ENCODE data around the gene CDC123. TPM values are rescaled to one million over a fixed set of nuclear protein-coding genes. Genes with fewer than 3 reads are reported as not detected.
A peak's percentile ranks its signal among the peaks of the same experiment; 100 is the strongest.

The CDC123 gene
- total RNA-seq, 2 donors from 2014 or later = 48.5 to 52.7 TPM

- no peak for DNase-seq (ENCODE audit: low spot score)
- intact Hi-C loops (cut with DNase I) = no loop called here
These were observed 8.6 kb upstream of the CDC123 start for GRCh38 chr10:12187321-12187905.

GRCh38 chr10:12188656-12189055, 7.3 kb upstream of the CDC123 start:
- intact Hi-C loops (cut with DNase I) = no loop called here
- DNase-seq (ENCODE audit: low spot score) = no peak

GRCh38 chr10:12189426-12189825, 6.6 kb upstream of the CDC123 start:
- intact Hi-C loops (cut with DNase I) = no loop called here
- no peak for DNase-seq (ENCODE audit: low spot score)

GRCh38 chr10:12191715-12192114, 4.3 kb upstream of the CDC123 start:
- intact Hi-C loops (cut with DNase I) = no loop called here
- no peak for DNase-seq (ENCODE audit: low spot score)

- intact Hi-C loops (cut with DNase I) = no loop called here
- no peak for DNase-seq (ENCODE audit: low spot score)
These were observed 2.8 kb upstream of the CDC123 start for GRCh38 chr10:12193193-12193592.

- peak; percentile 84 for DNase-seq (ENCODE audit: low spot score)
- intact Hi-C loops (cut with DNase I) = no loop called here
These were observed 1.2 kb upstream of the CDC123 start for GRCh38 chr10:12194752-12195271.

- no peak for DNase-seq (ENCODE audit: low spot score)
- intact Hi-C loops (cut with DNase I) = no loop called here
These were observed 746 bp upstream of the CDC123 start for GRCh38 chr10:12195281-12195602.

GRCh38 chr10:12196531-12197211, 683 bp downstream of the CDC123 start:
- intact Hi-C loops (cut with DNase I) = no loop called here
- DNase-seq (ENCODE audit: low spot score) = no peak

- no peak for DNase-seq (ENCODE audit: low spot score)
- intact Hi-C loops (cut with DNase I) = no loop called here
These were observed 2.2 kb downstream of the CDC123 start for GRCh38 chr10:12198156-12198555.

- DNase-seq (ENCODE audit: low spot score) = no peak
- intact Hi-C loops (cut with DNase I) = no loop called here
These were observed 4.9 kb downstream of the CDC123 start for GRCh38 chr10:12200850-12201249.

GRCh38 chr10:12201543-12201942, 5.6 kb downstream of the CDC123 start:
- intact Hi-C loops (cut with DNase I) = no loop called here
- DNase-seq (ENCODE audit: low spot score) = no peak

- intact Hi-C loops (cut with DNase I) = no loop called here
- no peak for DNase-seq (ENCODE audit: low spot score)
These were observed 6.2 kb downstream of the CDC123 start for GRCh38 chr10:12202226-12202625.

GRCh38 chr10:12205082-12205481, 9.1 kb downstream of the CDC123 start:
- DNase-seq (ENCODE audit: low spot score) = no peak
- intact Hi-C loops (cut with DNase I) = no loop called here

- intact Hi-C loops (cut with DNase I) = no loop called here
- no peak for DNase-seq (ENCODE audit: low spot score)
These were observed 11.1 kb downstream of the CDC123 start for GRCh38 chr10:12207114-12207513.

GRCh38 chr10:12208460-12208859, 12.5 kb downstream of the CDC123 start:
- no peak for DNase-seq (ENCODE audit: low spot score)
- intact Hi-C loops (cut with DNase I) = no loop called here

GRCh38 chr10:12212454-12212853, 16.5 kb downstream of the CDC123 start:
- intact Hi-C loops (cut with DNase I) = no loop called here
- no peak for DNase-seq (ENCODE audit: low spot score)

- DNase-seq (ENCODE audit: low spot score) = no peak
- intact Hi-C loops (cut with DNase I) = no loop called here
These were observed 17.6 kb downstream of the CDC123 start for GRCh38 chr10:12213621-12214020.

GRCh38 chr10:12214093-12214492, 18.1 kb downstream of the CDC123 start:
- DNase-seq (ENCODE audit: low spot score) = no peak
- intact Hi-C loops (cut with DNase I) = no loop called here

GRCh38 chr10:12214763-12215218, 18.8 kb downstream of the CDC123 start:
- intact Hi-C loops (cut with DNase I) = no loop called here
- no peak for DNase-seq (ENCODE audit: low spot score)

GRCh38 chr10:12218991-12219390, 23.0 kb downstream of the CDC123 start:
- intact Hi-C loops (cut with DNase I) = no loop called here
- no peak for DNase-seq (ENCODE audit: low spot score)

All from posterior vena cava (tissue), 2 donors.